ENCODE measurements around the gene TMEM204. TPM values are rescaled to one million over a fixed set of nuclear protein-coding genes. Genes with fewer than 3 reads are reported as not detected.

The TMEM204 gene
- total and polyA plus RNA-seq, 2 donors (not counting 1 experiment from before 2014, with no cell fraction given) = 10.9 to 12.4 TPM

- no peaks in the 10 kb centered on the region for H3K4me1 ChIP-seq (ENCODE audit: control insufficient read depth, extremely low read depth, insufficient read depth, low read length)
- TF ChIP-seq CTCF (conservative IDR thresholded peaks at IDR 0.05 in 1 of 2, IDR thresholded peaks at IDR 0.05 in 1 of 2; ENCODE audit: low read depth in 1 of 2, low read length in 2 of 2) (no peak), EZH2 (IDR thresholded peaks at IDR 0.05; ENCODE audit: low read length, missing control alignments) (no peak)
- no peaks in the 10 kb centered on the region for H3K79me2 ChIP-seq (ENCODE audit: control insufficient read depth, insufficient read depth, low read length)
- H3K4me3 ChIP-seq (replicated peaks in 1 of 4; ENCODE audit: control extremely low read depth in 1 of 4, insufficient read depth in 1 of 4, low read depth in 3 of 4, low read length in 4 of 4) = no peak overlapping the region
- DNase-seq (ENCODE audit: low read depth in 2 of 2) = no peak
- H3K9me3 ChIP-seq (ENCODE audit: control insufficient read depth, insufficient read depth, low read depth, low read length) = no peaks in the 10 kb centered on the region
- H3K4me2 ChIP-seq (ENCODE audit: extremely low read depth, insufficient read depth, low read length) = no peak overlapping the region
- H2AFZ ChIP-seq (ENCODE audit: low read length) = no peak overlapping the region
- no peaks in the 10 kb centered on the region for H4K20me1 ChIP-seq (ENCODE audit: control insufficient read depth, extremely low read depth, insufficient read depth, low read length)
- no peak overlapping the region for H3K27ac ChIP-seq (ENCODE audit: insufficient read depth, low read length)
- peaks cover 20% of the 10 kb centered on the region for H3K36me3 ChIP-seq (ENCODE audit: control insufficient read depth, insufficient read depth, low read length)
- H3K9ac ChIP-seq (ENCODE audit: insufficient read depth, low read length) = no peak overlapping the region
- H3K27me3 ChIP-seq (ENCODE audit: control insufficient read depth, insufficient read depth, low read length) = no peaks in the 10 kb centered on the region
Observed at GRCh38 chr16:1510941-1511351, 22.5 kb upstream of the TMEM204 start.

GRCh38 chr16:1511662-1512569 lies 21.6 kb upstream of the TMEM204 start:
- no peak overlapping the region for H3K4me2 ChIP-seq (ENCODE audit: extremely low read depth, insufficient read depth, low read length)
- no peak for TF ChIP-seq EZH2 (IDR thresholded peaks at IDR 0.05; ENCODE audit: low read length, missing control alignments)
- no peak for TF ChIP-seq CTCF (conservative IDR thresholded peaks at IDR 0.05 in 1 of 2, IDR thresholded peaks at IDR 0.05 in 1 of 2; ENCODE audit: low read depth in 1 of 2, low read length in 2 of 2)
- DNase-seq (ENCODE audit: low read depth in 2 of 2) = no peak
- H3K27me3 ChIP-seq (ENCODE audit: control insufficient read depth, insufficient read depth, low read length) = no peaks in the 10 kb centered on the region
- H3K79me2 ChIP-seq (ENCODE audit: control insufficient read depth, insufficient read depth, low read length) = no peaks in the 10 kb centered on the region
- H2AFZ ChIP-seq (ENCODE audit: low read length) = no peak overlapping the region
- H3K4me3 ChIP-seq (replicated peaks in 1 of 4; ENCODE audit: control extremely low read depth in 1 of 4, insufficient read depth in 1 of 4, low read depth in 3 of 4, low read length in 4 of 4) = no peak overlapping the region
- H3K9me3 ChIP-seq (ENCODE audit: control insufficient read depth, insufficient read depth, low read depth, low read length) = no peaks in the 10 kb centered on the region
- peaks cover 15% of the 10 kb centered on the region for H3K36me3 ChIP-seq (ENCODE audit: control insufficient read depth, insufficient read depth, low read length)
- H3K9ac ChIP-seq (ENCODE audit: insufficient read depth, low read length) = no peak overlapping the region
- no peaks in the 10 kb centered on the region for H4K20me1 ChIP-seq (ENCODE audit: control insufficient read depth, extremely low read depth, insufficient read depth, low read length)
- H3K4me1 ChIP-seq (ENCODE audit: control insufficient read depth, extremely low read depth, insufficient read depth, low read length) = no peaks in the 10 kb centered on the region
- no peak overlapping the region for H3K27ac ChIP-seq (ENCODE audit: insufficient read depth, low read length)

DNA sequence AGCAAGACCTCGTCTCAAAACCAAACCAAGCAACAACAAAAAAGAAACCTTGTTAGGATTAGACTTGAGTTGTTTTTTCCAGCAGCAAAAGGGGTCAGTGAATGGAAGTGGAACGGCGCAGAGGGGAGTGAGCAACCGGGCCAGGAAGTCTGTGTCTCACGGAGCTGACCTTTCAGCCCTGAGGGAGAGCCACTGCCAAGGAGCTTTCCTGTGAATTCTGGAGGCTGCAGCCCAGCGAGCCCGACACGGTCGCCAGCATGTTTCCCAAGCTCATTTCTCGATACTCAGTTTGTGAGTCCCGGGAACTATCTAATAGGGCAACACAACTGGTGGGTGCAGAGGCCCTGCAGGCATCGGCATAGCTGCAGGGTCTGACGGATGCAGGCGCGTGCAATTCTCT lies 20.7 kb upstream of the TMEM204 start:
- TF ChIP-seq CTCF (conservative IDR thresholded peaks at IDR 0.05 in 1 of 2, IDR thresholded peaks at IDR 0.05 in 1 of 2; ENCODE audit: low read depth in 1 of 2, low read length in 2 of 2) (no peak), EZH2 (IDR thresholded peaks at IDR 0.05; ENCODE audit: low read length, missing control alignments) (no peak)
- H2AFZ ChIP-seq (ENCODE audit: low read length) = no peak overlapping the region
- no peaks in the 10 kb centered on the region for H4K20me1 ChIP-seq (ENCODE audit: control insufficient read depth, extremely low read depth, insufficient read depth, low read length)
- no peak for DNase-seq (ENCODE audit: low read depth in 2 of 2)
- no peak overlapping the region for H3K9ac ChIP-seq (ENCODE audit: insufficient read depth, low read length)
- H3K4me1 ChIP-seq (ENCODE audit: control insufficient read depth, extremely low read depth, insufficient read depth, low read length) = no peaks in the 10 kb centered on the region
- no peak overlapping the region for H3K4me3 ChIP-seq (replicated peaks in 1 of 4; ENCODE audit: control extremely low read depth in 1 of 4, insufficient read depth in 1 of 4, low read depth in 3 of 4, low read length in 4 of 4)
- H3K9me3 ChIP-seq (ENCODE audit: control insufficient read depth, insufficient read depth, low read depth, low read length) = no peaks in the 10 kb centered on the region
- no peak overlapping the region for H3K4me2 ChIP-seq (ENCODE audit: extremely low read depth, insufficient read depth, low read length)
- peaks cover 12% of the 10 kb centered on the region for H3K36me3 ChIP-seq (ENCODE audit: control insufficient read depth, insufficient read depth, low read length)
- no peaks in the 10 kb centered on the region for H3K79me2 ChIP-seq (ENCODE audit: control insufficient read depth, insufficient read depth, low read length)
- no peaks in the 10 kb centered on the region for H3K27me3 ChIP-seq (ENCODE audit: control insufficient read depth, insufficient read depth, low read length)
- no peak overlapping the region for H3K27ac ChIP-seq (ENCODE audit: insufficient read depth, low read length)

All from fibroblast of lung (primary cell).